ENCODE data around the gene IVD.

The IVD gene

DNA sequence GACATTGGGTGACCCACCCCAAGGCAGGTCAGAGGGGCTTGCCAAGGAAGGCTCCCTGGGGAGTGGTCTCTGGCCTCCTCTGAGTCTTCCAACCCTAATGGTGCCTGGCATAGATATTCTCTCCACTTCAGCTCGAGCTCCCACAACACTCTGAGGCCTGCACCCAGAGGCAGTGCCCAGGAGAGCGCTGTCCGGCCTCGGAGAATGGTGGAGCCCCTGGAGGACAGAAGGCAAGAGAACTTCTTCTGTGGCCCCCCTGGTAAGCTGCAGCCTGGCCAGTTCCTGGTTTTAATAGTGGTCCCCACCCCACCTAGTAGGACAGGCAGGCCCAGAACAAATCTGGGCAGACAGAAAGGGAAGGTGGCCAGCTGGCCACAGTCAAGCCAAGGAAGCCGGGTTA is 40.6 kb upstream of the IVD start:
- no peak overlapping the region for H3K4me3 ChIP-seq (ENCODE audit: low read length, poor library complexity, severe bottlenecking)
- H3K27me3 ChIP-seq (ENCODE audit: insufficient read depth, low read length, poor library complexity, severe bottlenecking), result no peaks in the 10 kb centered on the region
- no peaks in the 10 kb centered on the region for H3K9me3 ChIP-seq (ENCODE audit: insufficient read depth, low read depth, low read length)
- H2AFZ ChIP-seq (ENCODE audit: low read length), result no peak overlapping the region
- no peak overlapping the region for H3K4me2 ChIP-seq (ENCODE audit: low read depth, low read length, poor library complexity, severe bottlenecking)
- no peaks in the 10 kb centered on the region for H3K36me3 ChIP-seq (ENCODE audit: insufficient read depth, low read length)
- H4K20me1 ChIP-seq (ENCODE audit: insufficient read depth, low read length, poor library complexity, severe bottlenecking), result no peaks in the 10 kb centered on the region
- no peak overlapping the region for H3K9ac ChIP-seq (ENCODE audit: low read depth, low read length, poor library complexity, severe bottlenecking)
- no peak for TF ChIP-seq EZH2phosphoT487 (IDR thresholded peaks at IDR 0.05; ENCODE audit: borderline replicate concordance)
- no peak for TF ChIP-seq CTCF (conservative IDR thresholded peaks at IDR 0.05; ENCODE audit: low read length)
- H3K4me1 ChIP-seq (ENCODE audit: insufficient read depth, low read length, poor library complexity, severe bottlenecking), result peaks cover 13% of the 10 kb centered on the region
- H3K79me2 ChIP-seq (ENCODE audit: insufficient read depth, low read length), result no peaks in the 10 kb centered on the region
- H3K9me2 ChIP-seq (replicated peaks; ENCODE audit: low read depth, low read length), result no peaks in the 10 kb centered on the region
- no peaks in the 10 kb centered on the region for H3F3A ChIP-seq (ENCODE audit: low read depth)

GRCh38 chr15:40365624-40366456 is 39.8 kb upstream of the IVD start:
- Histone ChIP-seq H3K79me2 (ENCODE audit: insufficient read depth, low read length) (no peaks in the 10 kb centered on the region), H3K4me3 (ENCODE audit: low read length, poor library complexity, severe bottlenecking) (no peak overlapping the region), H3K9me2 (replicated peaks; ENCODE audit: low read depth, low read length) (no peaks in the 10 kb centered on the region), H3K27me3 (ENCODE audit: insufficient read depth, low read length, poor library complexity, severe bottlenecking) (no peaks in the 10 kb centered on the region), H3F3A (ENCODE audit: low read depth) (no peaks in the 10 kb centered on the region), H3K9ac (ENCODE audit: low read depth, low read length, poor library complexity, severe bottlenecking) (no peak overlapping the region), H4K20me1 (ENCODE audit: insufficient read depth, low read length, poor library complexity, severe bottlenecking) (no peaks in the 10 kb centered on the region), H2AFZ (ENCODE audit: low read length) (no peak overlapping the region), H3K36me3 (ENCODE audit: insufficient read depth, low read length) (no peaks in the 10 kb centered on the region), H3K9me3 (ENCODE audit: insufficient read depth, low read depth, low read length) (no peaks in the 10 kb centered on the region), H3K4me2 (ENCODE audit: low read depth, low read length, poor library complexity, severe bottlenecking) (no peak overlapping the region), H3K4me1 (ENCODE audit: insufficient read depth, low read length, poor library complexity, severe bottlenecking) (peaks cover 13% of the 10 kb centered on the region)
- TF ChIP-seq CTCF (conservative IDR thresholded peaks at IDR 0.05; ENCODE audit: low read length), result no peak
- no peak for TF ChIP-seq EZH2phosphoT487 (IDR thresholded peaks at IDR 0.05; ENCODE audit: borderline replicate concordance)

DNA sequence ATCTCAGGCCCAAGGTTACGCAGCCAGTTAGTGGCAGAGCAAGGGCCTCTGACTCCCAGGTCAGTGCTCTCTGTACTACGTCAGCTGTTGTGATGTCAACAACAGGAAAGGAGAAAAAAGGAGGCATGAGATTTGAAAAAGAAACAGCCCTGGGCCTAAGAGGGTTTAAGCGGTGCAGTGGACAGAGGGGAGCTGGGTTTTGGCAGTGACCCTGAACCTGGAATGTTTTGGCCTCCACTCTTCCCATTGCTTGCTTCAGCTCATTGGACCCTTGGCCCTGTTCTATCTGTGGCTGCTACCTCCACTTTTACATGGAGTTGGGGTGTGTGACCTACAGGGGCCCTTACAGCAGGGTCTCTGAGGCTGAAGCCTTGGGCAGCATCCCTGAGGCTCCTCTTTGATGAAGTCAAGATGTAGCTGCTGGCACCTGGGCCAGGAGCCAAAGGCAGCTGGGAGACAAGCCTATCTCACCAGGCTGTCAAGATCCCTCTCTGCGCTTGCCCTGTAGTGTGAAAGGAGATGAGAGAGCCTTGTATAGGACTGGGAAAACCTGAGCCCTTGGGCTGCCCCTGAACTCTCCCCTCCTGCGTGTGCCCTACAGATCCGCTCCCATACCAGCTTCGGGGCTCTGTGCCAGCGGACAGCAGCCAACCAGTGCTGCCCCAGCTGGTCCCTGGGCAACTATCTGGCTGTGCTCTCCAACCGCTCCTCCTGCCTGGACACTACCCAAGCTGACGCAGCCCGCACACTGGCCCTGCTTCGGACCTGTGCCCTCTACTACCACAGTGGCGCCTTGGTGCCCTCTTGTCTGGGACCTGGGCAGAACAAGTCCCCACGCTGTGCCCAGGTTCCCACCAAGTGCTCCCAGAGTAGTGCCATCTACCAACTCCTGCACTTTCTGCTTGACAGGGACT is 38.9 kb upstream of the IVD start:
- Histone ChIP-seq H4K20me1 (ENCODE audit: insufficient read depth, low read length, poor library complexity, severe bottlenecking) (no peaks in the 10 kb centered on the region), H3K4me1 (ENCODE audit: insufficient read depth, low read length, poor library complexity, severe bottlenecking) (peaks cover 13% of the 10 kb centered on the region), H2AFZ (ENCODE audit: low read length) (no peak overlapping the region), H3K9me3 (ENCODE audit: insufficient read depth, low read depth, low read length) (no peaks in the 10 kb centered on the region), H3K4me3 (ENCODE audit: low read length, poor library complexity, severe bottlenecking) (peak overlapping the region; percentile 68), H3K27me3 (ENCODE audit: insufficient read depth, low read length, poor library complexity, severe bottlenecking) (no peaks in the 10 kb centered on the region), H3K4me2 (ENCODE audit: low read depth, low read length, poor library complexity, severe bottlenecking) (peak overlapping the region; percentile 80), H3F3A (ENCODE audit: low read depth) (no peaks in the 10 kb centered on the region), H3K9me2 (replicated peaks; ENCODE audit: low read depth, low read length) (no peaks in the 10 kb centered on the region), H3K79me2 (ENCODE audit: insufficient read depth, low read length) (no peaks in the 10 kb centered on the region), H3K9ac (ENCODE audit: low read depth, low read length, poor library complexity, severe bottlenecking) (peak overlapping the region; percentile 59), H3K36me3 (ENCODE audit: insufficient read depth, low read length) (no peaks in the 10 kb centered on the region)
- TF ChIP-seq CTCF (conservative IDR thresholded peaks at IDR 0.05; ENCODE audit: low read length) (no peak), EZH2phosphoT487 (IDR thresholded peaks at IDR 0.05; ENCODE audit: borderline replicate concordance) (no peak)
